NCI-H2196 (cell line): ENCODE results near the gene POC1B.

Experiments used
- DNase-seq: peaks from one replicate; lab custom pipeline; 2025; ENCODE audit not compliant: unreplicated experiment; lab: John Stamatoyannopoulos, UW

Gene POC1B

DNA sequence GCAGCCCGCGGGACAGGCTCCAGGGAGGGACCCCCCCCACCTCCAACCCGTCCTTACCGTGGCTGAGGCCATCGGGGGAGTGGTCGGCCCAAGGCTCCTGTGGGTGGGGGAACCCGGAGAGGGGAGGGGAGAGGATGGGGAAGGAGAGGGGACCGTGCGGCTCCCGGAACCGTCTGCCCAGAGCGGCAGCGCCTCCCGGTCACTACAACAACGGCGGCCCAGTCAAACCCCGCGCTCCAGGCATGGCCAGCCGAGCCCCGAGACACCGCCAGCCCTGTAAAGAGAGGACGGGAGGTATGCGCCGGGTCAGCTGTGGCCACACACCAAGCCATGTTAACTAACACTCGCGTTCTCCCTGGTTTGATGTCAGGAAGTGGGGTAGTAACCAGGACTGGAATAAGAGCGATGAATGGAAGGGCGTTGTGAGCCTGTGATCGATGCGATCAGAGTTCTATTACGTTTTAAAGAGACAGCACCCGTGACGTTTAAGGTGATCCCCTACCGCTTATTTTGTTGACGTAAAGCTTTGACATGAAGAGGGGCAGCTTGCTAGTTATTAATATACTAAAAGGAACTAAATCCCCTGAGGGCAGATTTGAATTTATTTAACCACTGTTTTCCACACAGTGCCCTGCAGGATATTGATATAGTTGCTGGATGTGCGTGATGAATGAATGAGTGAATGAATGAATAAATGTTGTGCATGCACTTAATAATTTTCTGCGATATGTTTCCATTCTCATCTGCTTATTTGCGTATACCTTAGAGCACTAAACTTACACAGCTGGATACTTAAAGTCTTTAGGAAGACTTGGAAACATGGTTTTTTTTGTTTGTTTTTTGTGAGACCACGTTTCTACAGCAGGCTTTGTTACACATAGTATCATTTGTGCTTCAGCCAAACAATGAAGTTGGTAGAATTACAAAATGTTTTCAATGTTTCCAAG is at the start of gene POC1B:
Gene POC1B (minus strand): TSS at position 224 of the 947 bp plus-strand sequence. CDS start 152 bp downstream, at position 72.
- DNase-seq, result peak; percentile 77

DNA sequence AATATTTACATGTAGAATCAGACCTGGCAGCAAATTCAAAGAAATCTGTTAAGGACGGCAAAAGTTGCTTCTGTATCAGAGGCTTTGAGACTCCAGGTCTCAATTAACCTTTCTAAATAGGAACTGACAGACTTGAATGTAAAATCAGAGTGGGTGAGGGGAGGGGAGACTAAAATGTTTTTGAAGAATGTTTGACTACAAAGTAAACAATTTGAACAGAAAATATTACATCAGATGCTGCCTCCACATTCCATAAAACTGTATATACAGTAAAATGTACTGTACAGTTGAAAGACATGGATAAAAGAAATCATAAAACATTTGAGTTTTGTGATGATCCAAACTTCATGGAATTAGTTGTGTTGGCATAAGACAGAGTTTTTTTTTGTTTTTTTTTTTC is 49.5 kb upstream of the POC1B start:
- no peak for DNase-seq

DNA sequence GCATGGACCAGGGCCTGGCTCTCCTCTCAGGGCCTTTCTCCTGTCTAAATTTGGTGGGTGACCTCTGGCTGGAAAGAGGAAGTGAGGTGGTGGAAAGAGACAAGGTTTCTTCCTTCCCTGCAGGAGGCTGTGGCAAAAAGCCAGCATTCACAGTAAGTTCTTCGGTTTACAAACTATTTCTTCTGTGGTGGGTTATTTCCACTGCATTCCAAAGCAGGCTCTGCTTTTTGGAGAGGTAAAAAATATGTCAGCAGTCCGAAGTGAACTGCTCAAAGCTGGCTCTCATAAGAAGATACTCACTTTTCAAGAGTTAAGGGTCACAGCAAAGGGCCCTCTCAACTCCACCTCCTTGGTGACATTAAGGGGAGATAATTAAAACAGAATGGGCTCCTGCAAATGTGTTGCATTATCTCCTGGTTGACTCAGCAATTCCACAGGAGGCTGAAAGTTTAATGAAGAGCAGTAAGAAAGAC is 48.9 kb upstream of the POC1B start:
- no peak for DNase-seq

DNA sequence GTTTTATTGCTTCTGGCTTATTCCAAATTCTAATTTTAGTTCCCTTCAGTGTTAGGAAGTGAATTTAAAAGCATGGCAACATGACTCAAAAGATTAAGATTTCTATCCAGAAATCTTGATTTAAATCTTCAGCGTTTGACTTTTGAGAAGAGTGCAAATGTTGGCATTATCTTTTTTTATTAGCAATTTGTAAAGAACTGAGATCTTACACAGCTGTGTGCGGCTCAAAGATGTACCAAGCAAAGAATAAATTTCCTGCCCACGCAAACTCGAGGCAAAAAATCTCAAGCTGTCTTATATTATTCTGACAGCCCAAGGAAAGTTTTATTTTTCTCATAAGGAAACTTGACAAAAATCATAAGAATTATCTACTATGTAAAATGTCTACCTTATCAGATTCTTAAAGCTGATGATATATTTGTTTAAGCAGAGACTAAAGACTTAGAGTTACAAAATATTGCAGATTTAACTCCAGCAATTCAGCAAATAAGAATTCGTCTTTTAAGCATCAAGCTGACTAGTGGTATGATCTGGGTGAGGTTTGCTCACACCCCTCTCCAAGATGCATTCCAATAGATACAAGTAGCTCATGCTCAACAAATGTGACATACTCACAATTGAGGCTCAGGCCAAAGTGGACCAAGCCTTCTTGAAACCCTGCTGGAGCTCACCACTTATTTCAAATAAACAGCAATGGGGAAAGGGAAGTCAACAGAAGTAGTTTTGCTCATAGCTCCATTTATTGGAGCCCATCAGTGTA is 47.4 kb upstream of the POC1B start:
- no peak for DNase-seq

DNA sequence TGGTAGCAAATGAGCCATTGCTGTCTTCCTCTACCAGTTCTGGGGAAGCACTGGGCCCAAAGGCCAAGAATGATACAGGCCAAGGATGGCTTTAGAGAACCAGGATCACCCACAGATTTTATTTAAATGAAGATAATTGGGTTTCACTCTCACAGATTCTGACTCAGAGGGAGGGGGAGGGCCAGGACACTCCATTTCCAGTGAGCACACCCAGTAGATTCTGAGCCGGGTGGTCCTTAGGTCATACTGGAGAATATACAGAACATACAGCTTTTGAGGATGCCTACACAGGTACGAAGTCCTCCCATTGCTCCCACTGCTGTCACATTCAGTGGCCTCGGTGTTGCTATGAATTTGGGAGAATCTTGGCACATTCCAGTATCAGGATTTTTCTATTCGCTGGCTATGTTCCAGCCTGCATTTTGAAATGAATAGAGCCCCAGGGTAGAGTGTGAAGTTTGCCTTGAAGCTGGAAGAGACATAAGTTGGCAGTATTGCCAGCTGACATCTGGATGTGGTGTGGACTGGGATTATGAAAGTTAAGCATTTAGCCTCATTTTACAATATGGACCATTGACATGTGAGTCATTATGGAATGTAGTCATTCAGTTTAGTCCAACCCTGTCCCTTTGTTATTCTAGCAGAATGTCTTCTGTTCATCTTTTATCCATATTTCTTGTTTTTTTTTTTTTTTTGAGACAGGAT is 45.8 kb upstream of the POC1B start:
- DNase-seq, result no peak

DNA sequence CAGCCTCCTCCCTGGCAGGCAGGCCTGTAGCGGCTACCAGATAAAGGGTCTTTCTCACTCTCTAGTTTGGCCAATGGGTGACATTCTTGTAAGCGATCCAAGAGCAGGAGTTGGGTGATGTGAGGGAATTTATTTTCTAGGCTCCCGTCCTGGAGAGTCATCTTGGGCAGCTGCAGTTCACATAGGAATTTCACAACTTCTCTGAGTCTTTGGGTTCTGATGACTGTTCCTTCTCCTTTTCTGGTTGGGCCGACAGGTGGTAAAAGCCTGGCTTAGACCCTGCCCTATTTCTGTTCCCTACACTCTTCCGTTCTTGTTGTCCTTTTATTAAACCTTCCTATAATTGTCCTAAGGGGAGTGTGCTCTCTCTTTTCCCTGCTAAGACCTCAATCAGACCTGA is 42.6 kb upstream of the POC1B start:
- DNase-seq, result no peak

DNA sequence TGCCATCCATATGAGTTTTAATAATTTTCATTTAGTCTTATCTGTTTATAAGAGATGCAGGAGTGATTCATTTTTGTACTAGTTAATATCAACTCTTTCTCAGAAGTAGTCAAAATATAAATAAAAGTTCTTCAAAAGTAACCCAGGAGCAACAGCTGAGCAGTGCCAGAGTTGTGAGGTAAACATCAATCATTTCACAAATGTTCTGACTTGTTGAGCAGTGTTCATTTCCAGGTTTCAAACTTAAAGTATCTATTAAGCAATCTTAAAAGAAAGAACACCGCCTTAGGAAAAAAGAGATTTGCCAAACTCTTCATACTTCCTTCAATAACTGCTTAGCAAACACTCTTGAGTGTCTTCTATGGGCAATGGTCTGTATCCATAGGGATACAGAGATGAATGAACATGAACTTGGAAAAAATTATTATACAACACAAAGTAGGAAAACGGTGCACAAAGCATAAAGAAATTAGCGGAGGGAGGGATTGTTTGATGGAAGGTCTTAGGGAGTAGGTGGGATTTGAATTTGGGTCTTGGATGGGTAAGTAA is 41.9 kb upstream of the POC1B start:
- no peak for DNase-seq

DNA sequence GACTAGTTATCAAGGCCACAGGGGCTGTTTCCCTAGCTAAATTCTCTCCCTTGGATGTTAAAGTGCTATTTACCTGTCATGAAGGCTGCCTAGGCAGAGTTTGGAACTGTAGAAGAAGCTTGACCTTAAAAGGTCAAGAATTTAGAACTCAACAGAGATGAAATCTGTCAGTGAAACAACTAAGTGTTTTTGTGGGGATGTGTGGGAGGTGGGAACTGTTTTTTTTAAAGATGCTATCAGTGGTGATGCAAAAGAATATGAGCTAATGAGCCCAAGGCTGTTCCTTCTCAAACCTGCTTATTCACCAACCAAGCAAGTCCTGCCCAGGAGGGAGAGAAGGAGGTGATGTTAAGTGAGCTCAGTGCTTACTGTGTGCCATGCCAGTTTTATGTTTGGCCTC is 40.8 kb upstream of the POC1B start:
- DNase-seq, result no peak

DNA sequence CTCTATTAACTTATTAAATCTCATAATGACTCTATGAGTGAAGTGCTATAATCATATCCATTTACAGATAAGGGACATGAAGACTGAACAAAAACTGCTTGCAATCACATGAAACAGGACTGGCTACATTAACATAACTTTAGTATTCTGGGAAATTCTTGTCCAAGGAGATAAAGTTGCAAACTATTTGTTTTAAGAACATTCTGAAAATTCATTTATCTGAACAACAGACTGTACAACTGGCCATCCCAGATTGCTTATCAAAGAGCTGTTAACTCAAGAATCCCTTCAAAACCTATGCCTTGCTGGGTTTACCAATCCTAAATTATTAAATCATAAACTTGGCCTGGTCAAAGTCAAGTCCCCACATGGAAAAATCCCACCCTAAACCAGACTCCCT is 39.2 kb upstream of the POC1B start:
- no peak for DNase-seq

DNA sequence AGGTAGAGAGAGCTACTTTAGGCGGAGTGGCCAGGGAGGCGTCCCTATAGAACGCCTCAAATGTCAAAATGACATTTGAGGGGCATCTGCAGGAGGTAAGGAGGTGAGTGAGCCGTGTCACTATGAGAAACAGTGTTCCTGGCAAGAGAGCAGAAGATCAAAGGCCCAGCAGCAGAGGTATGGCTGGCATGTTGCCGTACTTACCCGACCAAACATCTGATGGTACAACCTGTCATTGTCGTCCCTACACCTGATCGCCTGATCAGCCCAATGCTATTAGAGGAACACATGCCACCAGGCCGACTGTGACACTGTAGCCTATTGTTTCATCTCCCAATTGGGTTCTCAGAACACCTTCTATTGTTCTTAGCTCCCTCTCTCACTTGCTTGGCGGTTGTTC is 33.9 kb upstream of the POC1B start:
- DNase-seq, result no peak

DNA sequence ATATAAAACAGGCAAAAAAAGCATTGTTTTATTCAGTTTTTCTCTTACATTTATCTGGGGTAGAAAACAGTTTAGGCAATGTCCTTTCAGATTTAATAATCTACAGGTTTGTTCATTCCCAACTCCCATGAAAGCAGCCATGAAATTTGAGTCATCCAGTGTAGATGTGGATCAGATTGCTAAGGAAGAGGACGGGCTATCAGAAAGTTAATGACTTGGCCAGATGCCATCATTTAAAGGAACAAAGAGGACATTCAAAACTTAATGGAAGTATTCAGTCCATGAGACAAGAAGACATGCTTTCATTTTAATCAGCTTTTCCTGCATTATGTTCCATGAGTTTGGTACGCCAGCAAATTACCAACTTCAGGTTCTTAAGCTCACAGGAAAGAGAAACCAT is 31.1 kb upstream of the POC1B start:
- DNase-seq, result no peak

DNA sequence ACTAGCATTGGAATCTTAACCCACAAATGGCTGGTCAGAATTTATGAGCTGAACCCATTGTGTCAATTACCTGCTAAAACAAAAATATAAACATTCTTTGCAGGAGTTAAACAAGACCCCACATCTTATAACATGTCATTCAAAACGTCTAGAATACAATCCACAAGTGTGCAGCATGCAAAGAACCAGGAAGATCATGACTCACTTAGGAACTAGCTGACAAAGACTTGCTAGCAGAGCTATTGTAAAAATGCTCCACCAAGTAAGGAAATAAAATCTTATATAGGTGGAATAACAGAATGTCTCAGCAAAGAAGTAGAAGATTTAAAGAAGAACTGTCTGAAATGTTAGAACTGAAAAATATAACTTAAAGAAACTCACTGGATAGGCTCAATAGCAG is 26.5 kb upstream of the POC1B start:
- no peak for DNase-seq

DNA sequence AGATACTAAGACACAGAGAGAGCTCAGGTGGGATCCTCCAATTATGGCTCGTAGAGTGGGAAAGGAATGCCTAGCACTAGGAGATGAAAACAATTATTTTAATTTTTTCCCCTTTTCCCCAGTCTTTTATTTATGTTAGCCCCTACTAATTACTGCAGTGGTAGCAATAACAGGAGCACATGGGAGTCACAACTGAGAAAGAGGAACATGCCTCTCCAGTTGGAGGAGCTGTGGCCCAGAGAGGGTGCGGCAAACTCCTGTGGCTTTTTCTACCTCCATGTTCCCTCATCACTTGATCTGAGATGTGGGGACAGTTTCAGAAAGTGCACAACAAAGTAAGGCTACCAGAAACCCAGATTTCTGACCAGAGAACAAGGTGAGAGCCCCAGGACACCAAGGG is 25.9 kb upstream of the POC1B start:
- no peak for DNase-seq

DNA sequence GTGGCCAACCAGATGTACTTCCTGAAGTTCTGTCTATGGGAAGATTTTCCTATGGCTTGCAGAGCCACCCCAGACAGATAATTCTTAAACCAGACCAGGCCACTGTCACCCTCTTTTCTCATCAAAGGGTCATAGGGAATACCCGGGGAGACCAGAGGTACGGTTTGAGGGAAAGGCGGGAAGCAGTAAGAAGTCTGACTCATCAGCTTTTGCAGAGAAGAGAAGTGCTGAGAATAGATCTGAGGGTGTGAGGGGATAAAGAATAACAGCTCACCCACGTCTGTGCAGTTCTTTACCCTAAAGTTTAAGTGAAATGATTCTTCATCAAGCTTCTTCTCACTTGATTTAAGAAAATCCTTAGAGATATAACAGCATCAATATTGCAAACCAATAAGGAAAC is 21.3 kb upstream of the POC1B start:
- no peak for DNase-seq

DNA sequence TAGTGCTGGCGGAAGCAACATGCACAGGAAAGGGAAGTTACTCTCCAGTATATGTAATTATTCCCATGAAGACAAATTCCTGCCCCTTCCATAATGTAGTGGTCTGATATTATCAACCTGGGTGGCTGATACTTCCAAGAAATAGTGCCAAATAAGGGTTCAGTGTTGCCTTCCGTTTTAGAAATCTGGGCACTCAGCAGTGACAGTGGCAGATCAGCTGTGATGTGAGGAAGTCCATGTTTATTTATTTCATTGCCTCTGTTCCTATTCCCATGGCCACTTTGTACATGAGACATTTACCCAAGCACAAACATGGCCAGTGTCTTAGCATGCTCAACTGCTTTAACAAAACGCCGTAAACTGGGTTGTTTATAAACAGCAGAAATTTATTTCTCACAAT is 20.3 kb upstream of the POC1B start:
- no peak for DNase-seq

DNA sequence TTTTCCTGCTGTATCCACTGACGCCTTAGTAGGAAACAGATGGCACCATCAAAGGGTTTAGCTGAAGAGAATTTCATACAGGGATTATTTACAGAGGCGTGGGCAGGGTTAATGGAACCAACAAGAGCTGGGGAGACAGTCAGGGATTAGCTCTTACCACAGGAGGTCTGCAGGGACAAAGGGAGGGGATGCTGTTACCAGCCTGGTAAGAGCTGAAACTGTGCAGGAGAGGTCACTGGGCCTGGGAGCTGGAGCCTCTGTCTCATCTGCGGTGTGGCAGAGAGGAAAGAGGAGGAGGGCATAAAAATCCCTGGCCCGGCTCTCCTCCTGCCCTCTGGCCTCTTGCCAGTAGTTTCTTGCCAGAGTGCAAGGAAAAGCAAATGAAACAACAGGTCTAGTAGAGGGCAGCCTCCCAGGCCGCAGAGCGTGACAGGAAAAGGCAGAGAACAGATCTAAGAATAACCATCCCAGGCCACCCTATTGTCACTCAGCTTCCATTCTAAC is 18.9 kb upstream of the POC1B start:
- DNase-seq, result peak; percentile 82

DNA sequence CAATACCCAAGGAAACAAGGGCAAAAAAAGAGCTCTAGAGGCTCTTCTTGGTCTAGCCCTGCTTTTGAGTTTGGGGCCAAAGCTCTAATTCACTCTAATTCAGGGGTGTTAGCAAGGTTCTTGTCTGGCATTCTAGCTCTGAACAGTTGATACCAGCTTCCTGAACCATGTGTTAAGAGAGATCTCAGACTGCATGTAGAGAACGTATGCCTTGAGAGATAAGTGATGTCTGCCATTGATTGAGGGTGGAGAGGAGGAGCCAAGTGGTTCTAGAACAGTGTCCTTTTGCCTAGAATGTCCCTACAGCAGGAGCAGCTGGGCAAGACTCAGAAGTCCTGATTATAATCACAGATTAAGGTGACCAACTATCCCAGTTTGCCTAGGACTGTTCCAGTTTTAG is 18.2 kb upstream of the POC1B start:
- no peak for DNase-seq

DNA sequence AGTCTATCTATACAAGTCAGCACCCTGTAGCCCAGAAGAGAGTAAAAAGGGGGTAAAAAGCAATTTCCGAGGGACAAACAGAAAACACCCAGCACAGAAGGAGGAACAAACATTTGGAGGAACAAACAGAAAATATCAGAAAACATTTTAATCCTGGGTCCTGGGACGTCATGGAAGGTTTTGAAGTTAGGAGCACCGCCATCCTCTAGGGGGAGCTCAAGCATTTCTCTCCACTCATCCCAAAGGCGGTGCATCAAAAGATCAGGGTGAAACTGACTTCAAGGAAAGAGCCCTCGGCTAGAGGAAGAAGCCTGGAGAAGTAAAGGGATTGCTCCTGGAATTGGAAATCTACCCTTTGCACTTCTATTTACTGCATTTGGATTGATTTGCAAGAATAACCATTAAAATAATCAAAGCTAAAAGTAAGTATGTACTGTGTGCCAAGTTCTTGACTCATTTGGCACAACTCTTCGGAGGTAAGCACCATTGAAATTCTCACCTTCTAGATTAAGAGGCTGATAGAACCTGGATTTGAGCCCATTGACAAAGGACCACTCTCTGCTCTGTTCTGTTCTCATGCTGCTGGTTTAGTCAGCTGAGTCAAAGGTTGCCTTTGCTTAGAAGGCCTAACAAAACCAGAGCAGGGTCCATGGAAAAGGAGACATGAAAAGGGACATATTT is 17.2 kb upstream of the POC1B start:
- peak; percentile 76 for DNase-seq

DNA sequence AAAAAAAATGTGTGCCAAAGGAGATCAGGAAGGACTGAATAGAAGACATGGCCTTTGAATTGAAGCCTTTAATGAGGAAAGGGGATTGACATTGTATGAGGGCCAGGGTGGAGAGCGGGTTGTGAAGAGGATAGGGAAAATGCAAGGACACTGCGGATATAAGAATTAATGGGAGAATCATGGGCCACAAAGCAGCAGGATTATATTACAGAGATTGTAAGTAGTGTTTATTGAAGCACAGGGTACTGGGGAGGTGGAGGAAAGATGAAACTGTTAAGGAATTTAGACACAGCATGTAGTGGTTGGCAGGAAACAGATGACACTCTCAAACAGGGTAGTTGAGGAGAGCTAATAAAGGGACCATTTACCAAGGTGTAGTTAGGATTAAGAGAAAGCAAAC is 16.4 kb upstream of the POC1B start:
- no peak for DNase-seq

DNA sequence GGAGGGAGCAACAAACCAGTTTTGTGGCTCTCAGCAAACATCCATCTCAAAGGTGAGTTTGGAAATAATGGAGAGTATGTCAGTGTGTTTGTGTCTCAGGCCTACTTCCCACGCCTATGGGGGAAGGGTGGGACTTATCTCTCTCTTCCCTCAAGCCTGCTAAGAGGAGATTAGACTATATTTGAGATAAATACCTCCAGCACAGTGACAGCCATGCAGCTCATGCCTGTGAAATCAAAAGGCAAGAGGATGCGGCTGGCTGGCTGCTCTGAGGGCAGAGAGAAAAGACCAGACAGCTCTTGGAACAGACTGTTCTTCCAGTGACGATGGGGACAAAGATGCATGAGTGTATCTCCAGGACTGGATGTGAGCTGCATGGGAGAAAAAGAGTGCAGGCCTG is 14.7 kb upstream of the POC1B start:
- DNase-seq, result no peak
